DOHH2 (cell line): ENCODE data around the gene IL10.

Experiments used
- H3F3A ChIP-seq: fragments of 200-600 bp; sonication (generic), shearing (Covaris generic); 2 replicates; pipeline ENCODE4 v1.6.0; 2016; ENCODE audit warnings: antibody characterized with exemption, mild to moderate bottlenecking; ENCODE audit not compliant: control insufficient read depth, insufficient read depth
- H3K27ac ChIP-seq: fragments of 200-600 bp; sonication (generic); 2 replicates; pipeline ENCODE4 v1.5.1; 2014; ENCODE audit warnings: low read depth, mild to moderate bottlenecking, low read length, moderate library complexity
- H3K27me3 ChIP-seq: fragments of 200-600 bp; sonication (generic); 2 replicates; pipeline ENCODE4 v1.6.1; 2014; ENCODE audit warnings: mild to moderate bottlenecking, low read length, mixed read lengths; ENCODE audit not compliant: control insufficient read depth
- H3K36me3 ChIP-seq: fragments of 200-600 bp; sonication (generic); 2 replicates; pipeline ENCODE4 v1.6.1; 2014; ENCODE audit warnings: mild to moderate bottlenecking, low read length, moderate library complexity, mixed read lengths; ENCODE audit not compliant: control insufficient read depth
- H3K4me1 ChIP-seq: fragments of 200-600 bp; sonication (generic); 2 replicates; pipeline ENCODE4 v1.6.1; 2014; ENCODE audit warnings: mild to moderate bottlenecking, low read length, mixed read lengths; ENCODE audit not compliant: control insufficient read depth
- H3K4me2 ChIP-seq: fragments of 200-600 bp; sonication (generic); 2 replicates; pipeline ENCODE4 v1.6.0; 2014; ENCODE audit warnings: mild to moderate bottlenecking, low read length, moderate library complexity
- H3K4me3 ChIP-seq: fragments of 200-600 bp; sonication (generic); 2 replicates; pipeline ENCODE4 v1.5.1; 2014; ENCODE audit warnings: mild to moderate bottlenecking, low read length, mixed read lengths
- H3K79me2 ChIP-seq: fragments of 200-600 bp; sonication (generic); 2 replicates; pipeline ENCODE4 v1.6.1; 2014; ENCODE audit warnings: mild to moderate bottlenecking, low read length, mixed read lengths; ENCODE audit not compliant: control insufficient read depth
- H3K9me2 ChIP-seq: fragments of 200-600 bp; sonication (generic); replicated peaks from 2 replicates; pipeline ENCODE4 v1.6.1; 2014; ENCODE audit warnings: mild to moderate bottlenecking, low read length, mixed read lengths; ENCODE audit not compliant: control insufficient read depth
- H3K9me3 ChIP-seq: fragments of 200-600 bp; sonication (generic); 2 replicates; pipeline ENCODE4 v1.6.1; 2014; ENCODE audit warnings: antibody characterized with exemption, low read length, mixed read lengths; ENCODE audit not compliant: control insufficient read depth, insufficient read depth
- H4K20me1 ChIP-seq: fragments of 200-600 bp; sonication (generic); 2 replicates; pipeline ENCODE4 v1.6.0; 2014; ENCODE audit warnings: low read depth, mild to moderate bottlenecking, antibody characterized with exemption, low read length, moderate library complexity; ENCODE audit not compliant: control insufficient read depth, insufficient read depth
- CTCF ChIP-seq: fragments of 200-600 bp; sonication (generic); IDR thresholded peaks from one replicate; pipeline ENCODE4 v1.5.1; 2014; ENCODE audit warnings: antibody characterized with exemption, mild to moderate bottlenecking, low read depth, low read length; ENCODE audit not compliant: poor library complexity, severe bottlenecking
- EZH2phosphoT487 ChIP-seq: fragments of 200-600 bp; sonication (generic); IDR thresholded peaks from 2 replicates; pipeline ENCODE4 v1.6.1; 2017; ENCODE audit warnings: borderline replicate concordance, mild to moderate bottlenecking, antibody characterized with exemption, low read length, moderate library complexity, mixed read lengths

The IL10 gene

GRCh38 chr1:206744683-206745082 is 27.6 kb downstream of the IL10 start:
- Histone ChIP-seq H3F3A (peaks cover 9% of the 10 kb centered on the region), H3K4me3 (no peak overlapping the region), H3K4me1 (peaks cover 15% of the 10 kb centered on the region), H3K4me2 (no peak overlapping the region), H3K27ac (no peak overlapping the region), H4K20me1 (peaks cover 8% of the 10 kb centered on the region; the same call in 1 of the 2 replicates), H3K36me3 (no peaks in the 10 kb centered on the region), H3K79me2 (no peaks in the 10 kb centered on the region), H3K27me3 (peaks cover 58% of the 10 kb centered on the region), H3K9me2 (no peaks in the 10 kb centered on the region), H3K9me3 (no peaks in the 10 kb centered on the region)
- no peak for TF ChIP-seq EZH2phosphoT487
- TF ChIP-seq CTCF = no peak

- Histone ChIP-seq H3K4me2 (no peak overlapping the region), H3K27ac (no peak overlapping the region), H4K20me1 (peaks cover 4% of the 10 kb centered on the region; the same call in 1 of the 2 replicates), H3K9me3 (no peaks in the 10 kb centered on the region), H3K4me1 (peaks cover 33% of the 10 kb centered on the region), H3K27me3 (peaks cover 45% of the 10 kb centered on the region), H3K4me3 (no peak overlapping the region), H3K79me2 (no peaks in the 10 kb centered on the region), H3K9me2 (no peaks in the 10 kb centered on the region), H3K36me3 (no peaks in the 10 kb centered on the region), H3F3A (peaks cover 12% of the 10 kb centered on the region)
- TF ChIP-seq CTCF (no peak), EZH2phosphoT487 (no peak)
Observed at GRCh38 chr1:206742719-206743383, 29.4 kb downstream of the IL10 start.

- H3F3A ChIP-seq = peaks cover 12% of the 10 kb centered on the region
- H3K36me3 ChIP-seq = no peaks in the 10 kb centered on the region
- H3K4me1 ChIP-seq = peaks cover 34% of the 10 kb centered on the region
- H3K9me3 ChIP-seq = no peaks in the 10 kb centered on the region
- no peak overlapping the region for H3K4me2 ChIP-seq
- H3K4me3 ChIP-seq = no peak overlapping the region
- H4K20me1 ChIP-seq = peaks cover 4% of the 10 kb centered on the region; the same call in 1 of the 2 replicates
- no peaks in the 10 kb centered on the region for H3K9me2 ChIP-seq
- no peak overlapping the region for H3K27ac ChIP-seq
- H3K79me2 ChIP-seq = no peaks in the 10 kb centered on the region
- H3K27me3 ChIP-seq = peaks cover 45% of the 10 kb centered on the region
- TF ChIP-seq EZH2phosphoT487 (no peak), CTCF (no peak)
Observed at GRCh38 chr1:206741142-206741701, 31.1 kb downstream of the IL10 start.
